H7 (cell line): ENCODE measurements around the gene RNASE11. TPM values are rescaled to one million over a fixed set of nuclear protein-coding genes. Genes with fewer than 3 reads are reported as not detected.

Experiments used
- DNase-seq: peaks from one replicate; pipeline ENCODE4 v3.0.0; 2012
- H3K27me3 ChIP-seq: 2 replicates; pipeline ENCODE4 v1.6.0; 2011; ENCODE audit warnings: mild to moderate bottlenecking, low read length; ENCODE audit not compliant: control insufficient read depth, insufficient read depth
- H3K36me3 ChIP-seq: replicated peaks from 2 replicates; pipeline ENCODE4 v1.5.1; 2011; ENCODE audit warnings: low read length; ENCODE audit not compliant: control insufficient read depth, insufficient read depth
- H3K4me3 ChIP-seq: 2 replicates; pipeline ENCODE4 v1.5.1; 2011; ENCODE audit warnings: low read depth, mild to moderate bottlenecking, control low read depth, low read length, moderate library complexity; ENCODE audit not compliant: insufficient read depth
- total RNA-seq: library from RNA; depleted of rRNA; stranded (reverse); fragments of >200 nt; shearing (Covaris generic); gene quantifications from 2 replicates; pipeline ENCODE4 v1.2.3, GENCODE V29; 2014; rRNA removed

RNASE11 gene
- total RNA-seq, result not detected in 2 replicates

DNA sequence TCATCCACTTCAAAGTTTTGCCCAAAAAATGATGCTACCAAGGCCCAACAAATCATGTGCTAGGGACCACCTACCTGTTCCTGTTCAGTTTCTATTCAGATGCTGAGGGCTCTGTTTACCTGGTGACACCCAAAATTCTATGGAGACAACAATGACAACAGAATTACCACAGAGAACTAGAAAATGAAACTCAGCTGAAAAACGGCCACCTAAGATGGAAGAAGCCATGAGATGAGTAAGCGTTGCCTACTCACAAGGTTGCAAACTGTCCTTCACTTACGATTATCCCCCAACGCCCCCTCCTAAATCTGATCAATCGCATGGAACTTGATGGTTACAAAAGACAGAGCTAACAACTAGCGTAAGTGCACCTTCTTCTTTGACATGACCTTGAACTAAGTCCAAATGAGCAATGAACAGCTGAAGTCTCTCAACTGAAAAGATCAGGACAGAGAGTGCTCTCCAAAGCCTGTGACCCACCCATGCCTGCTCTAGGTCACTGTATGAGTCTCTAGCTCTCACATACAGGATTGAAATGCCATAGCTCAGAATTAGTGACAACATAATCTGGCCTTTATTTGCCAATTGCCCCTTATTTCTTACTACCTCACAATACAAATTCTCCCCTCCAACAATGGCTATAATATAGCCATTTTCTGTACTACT is at the start of gene RNASE11:
TSS of gene RNASE11 (minus strand) at position 513 of the 666 bp plus-strand sequence.
- no peaks in the 10 kb centered on the region for H3K27me3 ChIP-seq
- H3K36me3 ChIP-seq, result no peaks in the 10 kb centered on the region
- no peak within 1 kb of the TSS for H3K4me3 ChIP-seq
- peak; percentile 11 for DNase-seq

DNA sequence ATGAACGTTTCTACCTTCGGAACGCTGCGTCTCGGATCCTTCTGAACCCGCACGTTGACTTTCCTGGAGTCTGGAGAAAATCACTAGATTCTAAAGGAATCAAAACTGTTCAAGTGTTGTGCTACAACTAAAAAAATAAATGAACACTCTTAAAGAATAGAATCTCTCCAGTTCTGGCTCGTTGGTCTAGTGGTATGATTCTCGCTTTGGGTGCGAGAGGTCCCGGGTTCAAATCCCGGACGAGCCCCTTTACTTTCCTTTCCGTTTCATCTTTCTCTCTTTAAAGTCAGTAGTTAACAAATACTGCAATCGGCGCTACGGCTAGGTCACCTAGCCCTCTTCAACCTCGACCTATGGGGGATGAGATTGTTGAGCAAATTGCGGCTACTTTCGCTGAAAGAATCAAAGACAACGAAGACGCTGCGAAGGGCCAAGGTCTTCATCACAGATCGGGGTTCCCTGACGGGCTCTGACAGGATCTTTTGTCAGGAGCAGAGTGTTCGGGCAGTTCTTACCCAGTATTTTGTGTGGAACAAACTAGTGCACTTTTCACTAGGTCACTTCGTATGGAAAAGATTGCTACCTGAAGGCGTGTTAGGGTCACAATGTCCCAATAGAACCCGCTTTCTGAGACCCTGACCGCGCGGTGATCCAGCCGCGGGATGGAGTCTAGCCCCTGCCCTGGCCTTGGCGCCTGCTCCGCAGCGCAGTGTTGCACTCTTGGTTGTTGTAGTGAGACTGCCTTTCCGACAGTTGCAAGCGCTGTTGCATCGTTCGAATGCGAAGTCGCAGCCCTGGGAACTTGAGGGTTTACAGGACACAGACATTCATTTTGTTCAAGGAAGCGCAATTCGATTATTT is 45.3 kb upstream of the RNASE11 start:
- peak; percentile 84 for DNase-seq
- Histone ChIP-seq H3K4me3 (peak overlapping the region; percentile 70), H3K36me3 (no peaks in the 10 kb centered on the region), H3K27me3 (peaks cover 12% of the 10 kb centered on the region)

- peak overlapping the region; percentile 70 for H3K4me3 ChIP-seq
- no peak for DNase-seq
- H3K27me3 ChIP-seq, result peaks cover 16% of the 10 kb centered on the region
- H3K36me3 ChIP-seq, result no peaks in the 10 kb centered on the region
Measured at GRCh38 chr14:20632448-20632830, 44.6 kb upstream of the RNASE11 start.

- peak; percentile 33 for DNase-seq
- Histone ChIP-seq H3K27me3 (peaks cover 20% of the 10 kb centered on the region), H3K4me3 (peak overlapping the region; percentile 70), H3K36me3 (no peaks in the 10 kb centered on the region)
Measured at GRCh38 chr14:20631880-20632389, 44.1 kb upstream of the RNASE11 start.

DNA sequence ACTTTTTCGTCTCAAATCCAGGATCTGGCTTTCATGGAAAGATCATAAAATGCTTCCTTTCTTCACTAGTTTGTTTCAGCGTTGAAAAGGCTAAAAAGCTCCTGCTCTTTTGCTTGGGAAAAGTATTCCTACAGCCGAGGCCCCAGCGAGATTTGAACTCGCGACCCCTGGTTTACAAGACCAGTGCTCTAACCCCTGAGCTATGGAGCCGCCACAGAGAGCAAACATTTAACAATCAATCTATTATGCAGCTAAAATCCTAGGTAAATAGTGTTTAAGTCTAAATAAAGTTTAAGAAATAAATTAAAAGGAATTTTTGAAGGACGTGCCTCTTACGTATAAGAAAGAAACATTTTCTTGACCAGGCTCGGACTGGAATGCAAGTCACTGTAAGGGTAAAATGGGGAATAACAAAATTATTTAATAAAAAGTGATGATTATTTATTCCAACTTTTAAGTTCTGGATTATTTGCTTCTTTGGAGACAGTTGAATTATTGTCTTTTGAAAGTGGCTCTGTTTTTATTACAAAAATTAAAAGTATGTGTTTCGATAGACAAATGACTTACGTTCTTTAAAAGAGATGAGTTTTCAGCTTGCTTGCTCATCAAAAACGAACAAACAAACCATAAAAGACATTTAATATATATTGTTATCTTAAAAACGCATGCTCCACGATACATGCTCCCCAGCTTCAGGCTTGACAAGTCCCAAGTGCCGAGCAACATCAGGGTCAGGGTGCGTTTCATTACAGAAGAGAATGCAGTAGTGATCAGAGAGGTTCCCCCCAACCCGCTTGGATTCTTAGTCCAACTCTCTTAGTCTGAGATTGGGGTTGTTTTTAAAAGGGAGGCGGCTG is 43.5 kb upstream of the RNASE11 start:
- Histone ChIP-seq H3K36me3 (no peaks in the 10 kb centered on the region), H3K4me3 (peak overlapping the region; percentile 76), H3K27me3 (peaks cover 27% of the 10 kb centered on the region)
- no peak for DNase-seq

DNA sequence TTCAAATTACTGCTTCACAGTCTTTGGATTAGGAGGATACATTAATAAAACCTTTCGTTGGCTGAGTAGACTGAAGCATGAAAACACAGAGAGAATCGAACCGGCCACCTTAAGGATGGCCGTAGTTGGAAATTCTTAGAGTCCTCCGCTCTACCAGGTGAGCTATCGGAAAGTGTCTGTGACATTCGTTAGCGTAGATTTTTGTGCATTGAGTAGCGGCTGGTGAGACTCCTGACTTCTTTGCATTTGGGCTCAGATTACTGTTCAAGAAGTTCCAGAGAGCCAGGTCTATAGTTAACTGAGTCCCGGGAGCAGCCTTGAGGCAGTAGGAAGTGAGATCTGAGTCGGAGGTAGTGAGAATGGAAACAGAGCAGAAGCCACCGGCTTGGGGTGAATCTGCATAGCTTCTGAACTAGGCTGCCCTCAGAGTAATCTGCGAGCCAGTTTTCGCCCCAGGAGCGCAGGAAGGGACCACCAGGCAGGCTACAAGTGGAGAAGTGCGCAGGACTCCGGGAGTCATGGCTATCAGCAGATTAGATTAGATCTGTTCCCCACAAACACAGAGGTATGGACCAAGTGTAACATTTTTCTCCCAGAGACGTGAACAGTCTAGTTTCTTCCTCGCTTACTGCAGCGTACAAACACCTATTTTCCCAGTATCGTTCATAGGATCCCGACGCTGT is 42.7 kb upstream of the RNASE11 start:
- H3K36me3 ChIP-seq, result no peaks in the 10 kb centered on the region
- DNase-seq, result peak; percentile 41
- H3K27me3 ChIP-seq, result peaks cover 28% of the 10 kb centered on the region
- H3K4me3 ChIP-seq, result peak overlapping the region; percentile 76

GRCh38 chr14:20628063-20628854 is 40.5 kb upstream of the RNASE11 start:
- H3K4me3 ChIP-seq, result peak overlapping the region; percentile 6
- no peaks in the 10 kb centered on the region for H3K36me3 ChIP-seq
- no peak for DNase-seq
- peaks cover 28% of the 10 kb centered on the region for H3K27me3 ChIP-seq

DNA sequence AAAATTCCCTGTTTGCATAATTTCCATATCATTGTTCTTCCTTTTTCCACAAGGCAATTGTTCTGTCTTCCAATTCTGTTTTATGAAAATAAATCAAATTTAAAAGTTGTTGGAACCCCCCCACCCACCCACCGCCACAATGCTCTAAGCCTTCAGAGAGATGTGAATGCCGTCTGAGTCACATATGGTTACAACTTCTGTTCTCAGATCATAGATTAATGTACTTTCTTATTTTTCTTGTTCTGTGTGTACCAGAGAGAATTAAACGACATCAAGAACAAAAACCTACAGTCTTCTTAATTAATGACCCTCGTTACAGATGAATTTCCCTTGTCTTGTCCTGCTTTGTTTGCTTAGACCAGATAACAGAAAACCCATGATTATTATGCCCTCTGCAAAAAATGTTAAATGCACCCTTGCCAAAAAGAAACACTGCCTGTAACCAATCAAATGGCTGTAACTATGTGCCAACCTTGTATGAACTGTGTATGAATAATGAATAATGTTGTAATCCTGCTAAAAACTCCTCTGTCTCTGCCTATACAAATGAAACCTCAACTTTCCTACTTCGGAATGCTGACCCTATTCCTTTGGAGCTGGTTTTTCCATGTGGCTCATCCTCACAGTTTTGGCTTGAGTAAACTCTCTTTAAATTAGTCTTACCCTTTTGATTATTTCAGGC is 39.7 kb upstream of the RNASE11 start:
- no peaks in the 10 kb centered on the region for H3K36me3 ChIP-seq
- peaks cover 29% of the 10 kb centered on the region for H3K27me3 ChIP-seq
- no peak overlapping the region; the same call in 1 of the 2 replicates for H3K4me3 ChIP-seq
- DNase-seq, result no peak

DNA sequence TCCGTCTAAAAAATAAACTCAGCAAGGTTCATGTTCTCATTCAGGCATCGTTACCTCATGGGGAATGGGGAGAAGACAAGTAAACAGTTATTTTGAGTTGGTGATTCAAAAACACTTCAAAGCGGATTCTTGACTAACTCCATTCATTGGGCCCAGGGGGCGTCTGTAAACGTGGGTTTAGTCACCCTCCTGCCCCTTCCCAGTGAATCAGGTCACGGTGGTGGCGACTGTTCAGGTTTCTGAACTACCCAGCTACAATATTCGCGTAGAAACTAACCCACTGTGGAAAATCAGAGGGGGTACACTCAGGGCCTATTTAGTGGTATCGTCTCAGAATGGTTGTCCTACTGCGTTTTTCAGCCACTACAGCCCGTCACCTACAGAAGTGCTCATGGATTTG is 38.5 kb upstream of the RNASE11 start:
- H3K27me3 ChIP-seq, result peaks cover 24% of the 10 kb centered on the region
- H3K36me3 ChIP-seq, result no peaks in the 10 kb centered on the region
- no peak for DNase-seq
- peak overlapping the region; percentile 55 for H3K4me3 ChIP-seq

DNA sequence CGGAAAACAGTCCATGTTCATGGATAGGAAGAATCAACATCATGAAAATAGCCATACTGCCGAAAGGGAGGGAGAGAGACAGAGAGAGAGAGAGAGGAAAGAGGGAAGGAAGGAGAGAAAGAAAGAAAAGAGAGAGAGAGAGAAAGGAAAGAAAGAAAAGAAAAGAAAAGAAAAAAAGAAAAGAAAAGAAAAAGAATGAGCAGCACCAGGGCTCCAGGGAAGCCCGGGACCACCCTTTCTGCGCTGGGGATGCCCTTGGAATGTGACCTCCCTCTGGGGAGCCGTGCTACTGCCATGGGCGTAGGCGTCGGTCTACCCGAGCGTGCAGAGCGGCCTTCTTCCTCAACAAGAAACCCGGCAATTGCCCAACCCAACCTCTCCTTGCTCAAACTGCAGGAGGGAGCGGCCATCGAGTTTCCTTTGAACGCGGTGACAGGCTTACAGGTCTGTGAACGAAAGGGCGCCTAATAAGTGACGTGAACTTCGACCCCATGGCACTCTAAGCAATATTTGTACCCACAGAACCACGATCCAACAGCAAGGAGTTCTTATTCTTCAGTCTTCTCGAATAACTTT is 36.8 kb upstream of the RNASE11 start:
- Histone ChIP-seq H3K4me3 (peak overlapping the region; percentile 55), H3K27me3 (peaks cover 24% of the 10 kb centered on the region), H3K36me3 (no peaks in the 10 kb centered on the region)
- DNase-seq, result peak; percentile 73

GRCh38 chr14:20623798-20624197 is 36.0 kb upstream of the RNASE11 start:
- DNase-seq, result no peak
- H3K27me3 ChIP-seq, result peaks cover 21% of the 10 kb centered on the region
- peak overlapping the region; percentile 55; the same call in 1 of the 2 replicates for H3K4me3 ChIP-seq
- H3K36me3 ChIP-seq, result no peaks in the 10 kb centered on the region

DNA sequence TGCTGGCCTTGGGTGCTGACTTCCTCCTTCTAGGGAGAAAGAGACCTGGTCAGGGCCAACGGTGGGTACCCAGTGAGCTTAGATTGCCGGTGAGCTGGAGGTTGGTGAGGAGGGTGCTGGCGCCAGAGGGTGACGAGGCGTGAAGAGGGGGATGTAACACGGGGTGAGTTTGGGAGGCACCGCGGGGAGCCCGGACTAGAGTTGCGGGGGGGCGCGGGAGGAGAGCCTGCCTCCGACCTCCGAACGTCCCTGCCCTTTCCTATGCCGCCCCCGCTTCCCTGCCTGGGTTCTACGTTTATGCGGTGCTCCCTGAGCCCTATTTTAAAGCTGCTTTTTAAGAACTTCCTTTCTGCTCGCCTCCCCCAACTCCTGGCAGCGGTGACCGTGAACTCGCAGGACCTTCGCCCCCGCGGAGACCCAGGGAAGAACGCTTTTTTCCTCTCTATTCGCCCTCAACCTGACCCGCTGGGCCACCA is 35.1 kb upstream of the RNASE11 start:
- H3K27me3 ChIP-seq, result peaks cover 18% of the 10 kb centered on the region
- no peaks in the 10 kb centered on the region for H3K36me3 ChIP-seq
- peak; percentile 53 for DNase-seq
- H3K4me3 ChIP-seq, result peak overlapping the region; percentile 43
